ENCODE data around the gene PLD5. TPM values are rescaled to one million over a fixed set of nuclear protein-coding genes. Genes with fewer than 3 reads are reported as not detected.
A peak's percentile ranks its signal among the peaks of the same experiment; 100 is the strongest.

The PLD5 gene
- total and polyA plus RNA-seq, 11 donors, result 0.05 to 0.96 (median 0.21) TPM; not detected in 2

- Histone ChIP-seq H3K4me3 (no peak overlapping the region), H3K9me3 (no peaks in the 10 kb centered on the region), H3K27me3 (no peaks in the 10 kb centered on the region), H3K27ac (no peak overlapping the region), H3K36me3 (no peaks in the 10 kb centered on the region), H3K4me1 (no peaks in the 10 kb centered on the region)
- ATAC-seq (no peak), DNase-seq (no peak)
- WGBS, 4 donors, result 96 to 98% (median 97%) methylated on average over 4 of the region's 4 CpGs
- intact Hi-C loops (cut with DNase I), result no loop called here
- TF ChIP-seq, protein P1, sequence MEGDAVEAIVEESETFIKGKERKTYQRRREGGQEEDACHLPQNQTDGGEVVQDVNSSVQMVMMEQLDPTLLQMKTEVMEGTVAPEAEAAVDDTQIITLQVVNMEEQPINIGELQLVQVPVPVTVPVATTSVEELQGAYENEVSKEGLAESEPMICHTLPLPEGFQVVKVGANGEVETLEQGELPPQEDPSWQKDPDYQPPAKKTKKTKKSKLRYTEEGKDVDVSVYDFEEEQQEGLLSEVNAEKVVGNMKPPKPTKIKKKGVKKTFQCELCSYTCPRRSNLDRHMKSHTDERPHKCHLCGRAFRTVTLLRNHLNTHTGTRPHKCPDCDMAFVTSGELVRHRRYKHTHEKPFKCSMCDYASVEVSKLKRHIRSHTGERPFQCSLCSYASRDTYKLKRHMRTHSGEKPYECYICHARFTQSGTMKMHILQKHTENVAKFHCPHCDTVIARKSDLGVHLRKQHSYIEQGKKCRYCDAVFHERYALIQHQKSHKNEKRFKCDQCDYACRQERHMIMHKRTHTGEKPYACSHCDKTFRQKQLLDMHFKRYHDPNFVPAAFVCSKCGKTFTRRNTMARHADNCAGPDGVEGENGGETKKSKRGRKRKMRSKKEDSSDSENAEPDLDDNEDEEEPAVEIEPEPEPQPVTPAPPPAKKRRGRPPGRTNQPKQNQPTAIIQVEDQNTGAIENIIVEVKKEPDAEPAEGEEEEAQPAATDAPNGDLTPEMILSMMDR (IDR thresholded peaks at IDR 0.05), result no peak
- no peak for TF ChIP-seq POLR2A (IDR thresholded peaks at IDR 0.05)
Measured at GRCh38 chr1:242206994-242207393, 317.5 kb downstream of the PLD5 start.

DNA sequence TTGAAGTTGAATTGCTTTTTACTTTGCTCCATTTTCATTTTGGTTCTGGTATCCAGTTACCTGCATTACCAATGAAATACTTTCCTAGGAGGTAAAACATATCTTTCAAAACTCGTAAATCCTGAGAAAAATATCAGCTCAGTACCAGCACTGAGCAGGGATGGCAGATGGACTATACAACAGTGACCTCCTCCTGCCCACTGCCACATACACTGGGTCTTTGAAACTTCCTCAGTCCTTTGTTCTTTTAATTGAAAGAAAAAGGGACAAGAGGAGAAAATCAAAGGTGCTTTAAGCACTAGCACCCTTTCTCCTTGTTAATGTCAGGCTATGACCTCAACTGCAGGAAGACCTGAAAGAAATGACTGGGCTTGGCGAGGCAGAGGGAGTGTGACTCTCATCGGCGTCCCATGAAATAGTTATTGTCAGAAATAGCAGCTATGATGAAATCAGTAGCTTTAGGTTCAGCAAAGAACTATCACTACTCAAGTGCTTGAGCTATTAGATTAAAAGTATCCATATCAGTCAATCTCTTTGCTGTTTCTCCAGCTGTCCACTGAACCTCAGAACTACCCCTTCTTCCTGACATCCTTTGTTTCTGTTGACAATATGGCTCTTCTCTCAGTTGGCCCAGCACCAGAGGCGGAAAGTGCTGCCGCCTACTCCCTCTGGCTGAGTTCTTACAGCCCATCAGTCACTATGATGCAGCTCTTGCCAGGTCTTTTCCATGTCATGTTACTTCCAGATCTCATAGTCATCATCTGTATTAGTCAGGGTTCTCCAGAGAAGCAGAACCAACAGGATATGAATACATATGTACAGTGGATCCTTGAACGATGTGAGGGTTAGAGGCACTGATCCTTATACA, 318.6 kb downstream of the PLD5 start:
- Histone ChIP-seq H3K4me1 (no peaks in the 10 kb centered on the region), H3K27me3 (no peaks in the 10 kb centered on the region), H3K4me3 (no peak overlapping the region), H3K27ac (no peak overlapping the region), H3K9me3 (no peaks in the 10 kb centered on the region), H3K36me3 (no peaks in the 10 kb centered on the region)
- no peak for TF ChIP-seq POLR2A (IDR thresholded peaks at IDR 0.05)
- DNase-seq (no peak), ATAC-seq (peak in 1 of 4 donors; percentile 24)
- 56 to 67% (median 65%) methylated on average over 7 of the region's 7 CpGs for WGBS, 4 donors
- intact Hi-C loops (cut with DNase I), result no loop called here

DNA sequence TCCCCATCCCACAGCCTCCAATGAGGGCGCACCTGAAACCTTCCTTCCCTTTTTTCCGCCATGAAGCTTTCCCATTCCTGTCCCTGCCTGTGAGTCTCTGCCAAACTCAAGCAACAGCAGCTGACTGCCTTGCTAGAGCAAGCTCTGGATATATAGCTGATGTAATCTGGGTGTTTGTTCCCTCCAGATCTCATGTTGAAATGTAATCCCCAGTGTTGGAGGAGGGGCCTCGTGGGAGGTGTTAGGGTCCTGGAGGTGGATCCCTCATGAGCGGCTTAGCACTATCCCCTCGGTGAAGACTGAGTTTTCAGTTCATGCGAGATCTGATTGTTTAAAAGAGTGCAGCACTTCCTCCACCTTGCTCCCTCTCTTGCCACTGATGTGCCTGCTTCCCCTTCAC, 321.2 kb downstream of the PLD5 start:
- 67 to 75% (median 70%) methylated on average over 6 of the region's 6 CpGs for WGBS, 4 donors
- Histone ChIP-seq H3K27ac (no peak overlapping the region), H3K9me3 (no peaks in the 10 kb centered on the region), H3K36me3 (no peaks in the 10 kb centered on the region), H3K27me3 (no peaks in the 10 kb centered on the region), H3K4me1 (no peaks in the 10 kb centered on the region), H3K4me3 (no peak overlapping the region)
- no peak for ATAC-seq
- intact Hi-C loops (cut with DNase I), result no loop called here
- TF ChIP-seq POLR2A (IDR thresholded peaks at IDR 0.05), result no peak
- TF ChIP-seq, protein P1 (IDR thresholded peaks at IDR 0.05), result no peak
- no peak for DNase-seq

DNA sequence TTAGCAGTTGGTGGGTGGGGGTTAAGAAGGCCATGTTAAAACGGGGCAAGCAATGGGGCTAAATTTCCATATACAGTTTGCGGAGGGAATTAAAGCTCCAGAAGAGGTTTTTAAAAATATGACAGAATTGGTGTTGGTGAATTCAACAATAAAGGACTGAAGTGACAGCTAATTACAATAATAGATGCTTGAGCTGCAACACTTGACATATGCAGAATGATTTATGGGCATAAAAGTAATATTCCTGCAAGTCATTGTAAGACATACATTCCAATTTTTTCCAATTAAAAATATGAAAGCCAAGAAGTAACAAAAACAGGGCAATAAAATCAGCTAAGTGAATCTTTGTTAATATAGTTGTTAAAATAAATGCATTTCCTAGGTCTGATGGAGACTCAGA, 323.4 kb downstream of the PLD5 start:
- Histone ChIP-seq H3K4me1 (no peaks in the 10 kb centered on the region), H3K4me3 (no peak overlapping the region), H3K27ac (no peak overlapping the region), H3K9me3 (no peaks in the 10 kb centered on the region), H3K27me3 (no peaks in the 10 kb centered on the region), H3K36me3 (no peaks in the 10 kb centered on the region)
- DNase-seq, result no peak
- 81 to 87% (median 84%) methylated on average over 2 of the region's 2 CpGs for WGBS, 4 donors
- ATAC-seq, result no peak
- intact Hi-C loops (cut with DNase I), result no loop called here
- TF ChIP-seq, protein P1 (IDR thresholded peaks at IDR 0.05), result no peak
- no peak for TF ChIP-seq POLR2A (IDR thresholded peaks at IDR 0.05)
